Activated naive CD4-positive, alpha-beta T cell treated with anti-CD3 and anti-CD28 coated beads, Interleukin-2, amount 50 U/mL, for 16 hours (primary cell): Measurements from ENCODE around the gene FOXD3.

ENCODE experiments used
- DNase-seq: peaks from one replicate; pipeline ENCODE4 v3.0.0-alpha.2; 2020

FOXD3 gene

GRCh38 chr1:63362578-63362977, 40.2 kb downstream of the FOXD3 start:
- no peak for DNase-seq

GRCh38 chr1:63363014-63363413, 40.6 kb downstream of the FOXD3 start:
- no peak for DNase-seq

GRCh38 chr1:63366908-63367214, 44.5 kb downstream of the FOXD3 start:
- DNase-seq, result no peak

- peak; percentile 92 for DNase-seq
Measured at GRCh38 chr1:63367215-63368103, 45.1 kb downstream of the FOXD3 start, which contains the start of gene ALG6. TSS of gene ALG6 (plus strand) at chr1:63367627. CDS start at chr1:63370978, 3,351 bp downstream.

GRCh38 chr1:63368131-63368530, 45.8 kb downstream of the FOXD3 start:
- DNase-seq, result no peak
